Esophagus squamous epithelium (tissue), 4 donors: ENCODE measurements around the gene BLOC1S4.

Experiments used
- CTCF ChIP-seq, 6 experiments: fragments of 450-650 bp in 4 of 6; fragments of 200-600 bp in 2 of 6; sonication (generic) in 2 of 6; IDR thresholded peaks; one replicate each; pipeline ENCODE4 v1.5.1; 2016 to 2019; ENCODE audit warnings: antibody characterized with exemption in 6 of 6, mild to moderate bottlenecking in 4 of 6, moderate library complexity in 4 of 6
- POLR2A ChIP-seq, 4 donors: fragments of 450-650 bp; IDR thresholded peaks; one replicate each; pipeline ENCODE4 v1.6.1; 2017; ENCODE audit warnings: antibody characterized with exemption in 4 of 4, mild to moderate bottlenecking in 4 of 4, moderate library complexity in 3 of 4

- TF ChIP-seq CTCF (IDR thresholded peaks at IDR 0.05), result no peak
- TF ChIP-seq POLR2A (IDR thresholded peaks at IDR 0.05), result no peak
Observed at GRCh38 chr4:6703786-6704185, 12.2 kb upstream of the BLOC1S4 start.
